AG04449 (cell line): ENCODE data around the gene KCNMA1.

Experiments
- CTCF ChIA-PET: fragments of 350-600 bp; formaldehyde crosslinking; extraction: SDS; loops from one replicate; lab custom pipeline; 2021; ENCODE audit warnings: antibody characterized with exemption; lab: Yijun Ruan, JAX
- POLR2A ChIA-PET: fragments of 400-600, 350-600 bp; formaldehyde crosslinking; extraction: SDS; loops from one replicate; lab custom pipeline; 2020; ENCODE audit warnings: antibody characterized with exemption, inconsistent platforms; lab: Yijun Ruan, JAX
- DNase-seq: peaks from one replicate; pipeline ENCODE4 v3.0.0-alpha.2; 2010; ENCODE audit warnings: low read depth, low spot score
- H3K4me3 ChIP-seq: 2 replicates; pipeline ENCODE4 v1.5.1; 2011; ENCODE audit warnings: low read depth, mild to moderate bottlenecking, control low read depth, low read length
- TF ChIP-seq, protein P1 (sequence below): IDR thresholded peaks from one replicate; pipeline ENCODE4 v1.5.1; 2011; ENCODE audit warnings: mild to moderate bottlenecking, moderate library complexity, low read length, control low read depth, inconsistent platforms; ENCODE audit not compliant: insufficient read depth; ENCODE audit errors: missing control alignments

Gene KCNMA1

DNA sequence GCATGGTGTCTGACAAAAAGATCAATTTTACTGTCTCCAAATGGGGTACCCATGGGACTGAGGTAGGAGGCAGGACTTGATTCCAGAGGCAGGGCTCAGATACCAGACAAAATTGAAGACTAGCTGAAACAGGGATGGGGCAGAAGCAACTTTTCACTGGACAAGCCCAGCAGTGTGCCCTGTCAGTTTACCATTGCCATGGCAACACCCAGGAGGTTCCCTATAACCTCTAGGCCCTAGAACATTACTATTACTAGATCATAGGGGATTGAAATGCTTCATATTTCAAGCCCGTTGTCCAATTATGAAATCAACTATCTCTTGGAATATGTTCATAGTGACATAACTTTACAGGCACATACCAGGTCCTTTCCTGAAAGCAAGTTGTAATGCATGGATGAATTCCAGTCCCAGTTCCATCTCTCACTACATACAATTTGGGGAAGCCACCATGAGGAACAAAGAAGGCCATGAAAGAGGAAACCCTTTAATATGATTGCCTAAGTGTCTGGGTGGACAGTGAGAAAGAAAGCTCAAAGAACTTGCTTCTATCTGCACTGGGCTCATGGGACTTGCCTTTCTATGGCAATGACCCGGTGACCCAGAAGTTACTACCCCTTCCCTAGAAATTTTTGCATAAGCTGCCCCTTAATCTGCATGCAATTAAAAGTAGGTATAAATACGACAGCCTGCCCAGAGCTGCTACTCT, 557.9 kb downstream of the KCNMA1 start:
- TF ChIP-seq, protein P1, sequence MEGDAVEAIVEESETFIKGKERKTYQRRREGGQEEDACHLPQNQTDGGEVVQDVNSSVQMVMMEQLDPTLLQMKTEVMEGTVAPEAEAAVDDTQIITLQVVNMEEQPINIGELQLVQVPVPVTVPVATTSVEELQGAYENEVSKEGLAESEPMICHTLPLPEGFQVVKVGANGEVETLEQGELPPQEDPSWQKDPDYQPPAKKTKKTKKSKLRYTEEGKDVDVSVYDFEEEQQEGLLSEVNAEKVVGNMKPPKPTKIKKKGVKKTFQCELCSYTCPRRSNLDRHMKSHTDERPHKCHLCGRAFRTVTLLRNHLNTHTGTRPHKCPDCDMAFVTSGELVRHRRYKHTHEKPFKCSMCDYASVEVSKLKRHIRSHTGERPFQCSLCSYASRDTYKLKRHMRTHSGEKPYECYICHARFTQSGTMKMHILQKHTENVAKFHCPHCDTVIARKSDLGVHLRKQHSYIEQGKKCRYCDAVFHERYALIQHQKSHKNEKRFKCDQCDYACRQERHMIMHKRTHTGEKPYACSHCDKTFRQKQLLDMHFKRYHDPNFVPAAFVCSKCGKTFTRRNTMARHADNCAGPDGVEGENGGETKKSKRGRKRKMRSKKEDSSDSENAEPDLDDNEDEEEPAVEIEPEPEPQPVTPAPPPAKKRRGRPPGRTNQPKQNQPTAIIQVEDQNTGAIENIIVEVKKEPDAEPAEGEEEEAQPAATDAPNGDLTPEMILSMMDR: no peak
- no peak overlapping the region for H3K4me3 ChIP-seq
- DNase-seq: no peak
- ChIA-PET POLR2A (no interaction called here), CTCF (no interaction called here)

DNA sequence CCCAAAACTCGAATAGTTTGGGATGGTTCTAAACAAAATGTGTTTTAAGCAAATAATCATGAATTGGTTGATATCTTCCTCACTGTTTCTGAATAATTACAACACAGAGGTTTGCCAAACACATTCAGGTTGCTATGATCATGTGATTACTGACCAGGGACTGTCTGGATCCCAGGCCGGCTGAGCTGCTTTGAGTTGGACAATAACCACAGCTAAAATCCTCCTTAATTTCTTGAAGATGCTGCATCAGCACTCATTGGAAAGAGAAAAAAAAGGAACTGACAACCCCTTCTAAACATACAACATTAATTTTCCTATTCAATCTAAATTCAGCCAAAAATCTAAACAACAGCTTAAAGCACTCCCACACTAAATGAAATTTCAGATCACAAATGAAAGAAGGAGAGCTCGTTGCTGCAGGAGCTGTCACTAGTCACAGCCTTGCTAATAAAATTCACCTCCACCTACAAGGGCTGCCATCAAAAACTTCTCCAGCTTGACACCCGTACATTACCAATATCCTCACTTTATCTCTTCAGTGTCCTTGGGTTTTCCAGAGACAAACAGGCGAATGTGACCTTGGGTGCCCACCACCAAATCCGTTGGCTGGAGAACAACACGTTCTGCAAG, 560.2 kb downstream of the KCNMA1 start:
- H3K4me3 ChIP-seq: no peak overlapping the region
- CTCF ChIA-PET: no interaction called here
- DNase-seq: no peak
- TF ChIP-seq, protein P1: no peak
- POLR2A ChIA-PET: no interaction called here

DNA sequence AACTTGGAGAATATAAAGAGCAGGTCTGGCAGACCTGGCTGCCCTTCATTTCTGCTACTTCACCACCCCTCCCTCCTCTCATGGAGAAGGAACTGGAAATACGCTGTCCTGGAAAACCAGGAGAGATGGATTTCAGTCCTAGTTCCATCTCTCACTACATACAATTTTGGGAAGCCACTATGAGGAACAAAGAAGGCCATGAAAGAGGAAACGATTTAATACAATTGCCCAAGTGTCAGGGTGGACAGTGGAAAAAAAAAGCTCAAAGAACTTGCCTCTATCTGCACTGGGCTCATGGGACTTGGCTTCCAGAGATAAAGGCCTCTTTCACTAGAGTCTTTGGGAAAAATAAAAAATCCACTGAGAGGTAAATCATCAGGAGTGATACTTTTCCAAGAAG, 561.7 kb downstream of the KCNMA1 start:
- TF ChIP-seq, protein P1: no peak
- DNase-seq: no peak
- ChIA-PET CTCF (interaction anchor here (0.8 to 1.4 kb wide), 2 partner anchors 8 to 19 kb away, joined by 3 to 4 read pairs; no protein-coding TSS in a partner anchor), POLR2A (interaction anchor here (0.6 kb wide), 1 partner anchor 9 kb away, joined by 4 read pairs; no protein-coding TSS in a partner anchor)
- H3K4me3 ChIP-seq: no peak overlapping the region

DNA sequence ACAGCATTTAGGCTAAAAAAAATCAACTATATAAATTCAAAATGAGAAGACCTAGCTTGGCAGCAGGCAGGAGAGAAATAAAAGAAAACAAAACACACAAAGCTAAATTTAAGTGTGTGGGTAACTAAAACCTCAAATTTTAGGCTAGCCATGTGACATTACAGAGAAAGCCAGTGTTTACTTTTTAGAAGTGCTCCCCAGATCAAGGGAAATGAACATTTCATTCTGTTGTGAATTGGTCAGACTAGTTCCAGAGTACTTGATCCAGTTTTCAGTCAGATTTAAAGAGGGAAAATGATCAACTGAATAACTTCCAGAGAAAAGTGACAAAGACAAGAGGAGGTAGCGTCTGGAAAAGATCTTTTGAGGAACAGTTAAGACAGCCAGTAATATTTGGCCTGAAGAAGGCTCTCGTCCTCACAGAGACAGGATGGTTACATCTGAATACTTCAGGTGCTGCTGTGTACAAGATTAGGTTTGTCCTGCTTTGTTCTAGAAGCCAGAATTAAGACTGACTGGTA, 563.4 kb downstream of the KCNMA1 start:
- DNase-seq: no peak
- TF ChIP-seq, protein P1: no peak
- ChIA-PET POLR2A (no interaction called here), CTCF (no interaction called here)
- no peak overlapping the region for H3K4me3 ChIP-seq

DNA sequence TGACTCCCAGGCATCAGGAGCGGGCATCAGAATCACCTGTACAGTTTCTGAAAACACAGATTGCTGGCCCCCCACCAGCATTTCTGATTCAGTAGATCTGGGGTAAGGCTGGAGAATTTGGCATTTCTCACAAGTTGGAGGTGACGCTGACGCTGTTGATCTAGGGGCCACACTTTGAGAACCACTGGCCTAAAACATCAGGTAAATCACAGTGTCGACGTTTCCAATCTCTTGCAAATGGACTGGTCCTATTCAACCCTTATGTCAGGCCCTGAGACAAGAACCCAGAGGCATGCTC, 564.0 kb downstream of the KCNMA1 start:
- DNase-seq: no peak
- POLR2A ChIA-PET: no interaction called here
- no peak overlapping the region for H3K4me3 ChIP-seq
- CTCF ChIA-PET: no interaction called here
- TF ChIP-seq, protein P1: no peak

DNA sequence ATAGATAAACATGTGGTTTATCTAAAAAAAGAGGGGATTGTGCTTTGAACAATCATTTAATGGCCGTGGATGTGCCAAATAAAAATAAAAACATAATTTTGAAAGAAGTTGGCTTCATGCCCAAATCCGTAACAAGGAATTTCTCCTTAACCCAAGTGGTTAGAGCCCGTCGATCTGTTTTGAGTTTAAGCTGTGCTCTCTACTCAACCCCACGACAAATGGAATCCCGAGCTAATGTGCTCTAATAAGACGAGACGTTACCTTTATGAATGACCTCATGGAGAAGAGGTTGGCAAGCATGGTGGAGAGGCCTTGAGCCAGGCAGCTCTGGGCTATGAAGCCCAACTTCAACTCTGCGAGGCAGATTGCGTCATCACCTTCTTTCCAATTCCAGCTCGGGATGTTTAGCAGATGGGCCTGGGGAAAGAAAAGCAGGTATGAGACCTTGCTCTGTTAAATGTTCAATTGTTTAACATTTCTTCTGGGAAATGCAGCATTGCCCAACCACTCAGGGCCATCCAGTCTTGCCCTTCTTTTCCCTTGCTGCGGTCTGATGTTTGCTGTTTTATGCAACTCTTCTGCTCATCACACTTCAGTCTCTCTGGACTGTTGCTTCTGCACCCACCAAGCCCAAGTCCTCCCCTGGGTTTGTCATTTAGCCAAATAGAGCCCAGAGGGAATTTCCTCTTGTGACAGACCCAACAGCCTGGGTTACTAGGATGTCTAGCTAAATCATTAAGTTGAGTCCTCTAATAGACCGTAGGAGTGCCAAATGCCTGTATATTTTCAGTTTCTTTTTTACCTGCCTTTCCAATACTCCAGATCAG, 564.6 kb downstream of the KCNMA1 start:
- no peak for DNase-seq
- CTCF ChIA-PET: no interaction called here
- TF ChIP-seq, protein P1: no peak
- POLR2A ChIA-PET: no interaction called here
- H3K4me3 ChIP-seq: no peak overlapping the region
